HepG2 (cell line): ENCODE data around the gene CCL4L2. TPM values are rescaled to one million over a fixed set of nuclear protein-coding genes. Genes with fewer than 3 reads are reported as not detected.

Experiments used
- CBFB ChIP-seq: sonication (generic); formaldehyde crosslinking; IDR thresholded peaks from 2 replicates; pipeline ENCODE4 v1.4.0; 2020; ENCODE audit warnings: missing genetic modification reagents
- CBX1 ChIP-seq: IDR thresholded peaks from one replicate; pipeline ENCODE4 v1.6.1; 2016; ENCODE audit warnings: antibody characterized with exemption, low read depth
- DNMT3B ChIP-seq: conservative IDR thresholded peaks from 2 replicates; pipeline ENCODE4 v1.6.1; 2016; ENCODE audit warnings: missing biosample characterization, control low read depth
- EZH2 ChIP-seq: conservative IDR thresholded peaks from 2 replicates; pipeline ENCODE4 v1.6.1; 2012; ENCODE audit warnings: mild to moderate bottlenecking, low read depth, low read length, moderate library complexity
- HINFP ChIP-seq: sonication (generic); formaldehyde crosslinking; IDR thresholded peaks from 2 replicates; pipeline ENCODE4 v1.4.0; 2020; ENCODE audit warnings: low read depth, mild to moderate bottlenecking, missing genetic modification reagents
- HNRNPL ChIP-seq: fragments of 200-400 bp; formaldehyde crosslinking; IDR thresholded peaks from 2 replicates; pipeline ENCODE4 v1.6.1; 2017; ENCODE audit warnings: mild to moderate bottlenecking, low read depth, low read length
- MLX ChIP-seq: IDR thresholded peaks from 2 replicates; pipeline ENCODE4 v1.6.1; 2016
- MYNN ChIP-seq: sonication (generic); formaldehyde crosslinking; IDR thresholded peaks from 2 replicates; pipeline ENCODE4 v1.4.0; 2020; ENCODE audit warnings: mild to moderate bottlenecking, low read depth, missing genetic modification reagents
- MZF1 ChIP-seq: sonication (generic); formaldehyde crosslinking; IDR thresholded peaks from 2 replicates; pipeline ENCODE4 v1.8.1; 2023; ENCODE audit warnings: mild to moderate bottlenecking, missing genetic modification reagents, borderline replicate concordance
- NR2F2 ChIP-seq: IDR thresholded peaks from 2 replicates; pipeline ENCODE4 v1.6.1; 2012; ENCODE audit warnings: low read depth, inconsistent platforms, borderline replicate concordance
- STAT5B ChIP-seq: sonication (generic); formaldehyde crosslinking; IDR thresholded peaks from 2 replicates; pipeline ENCODE4 v1.4.0; 2020; ENCODE audit warnings: missing genetic modification reagents
- TAF1 ChIP-seq: sonication (generic); formaldehyde crosslinking; IDR thresholded peaks from 2 replicates; pipeline ENCODE4 v1.4.0; 2020; ENCODE audit warnings: missing genetic modification reagents
- TFDP1 ChIP-seq: IDR thresholded peaks from 2 replicates; pipeline ENCODE4 v1.6.1; 2016; ENCODE audit warnings: missing compliant biosample characterization, missing genetic modification reagents, borderline replicate concordance
- ZNF275 ChIP-seq: sonication (generic); formaldehyde crosslinking; IDR thresholded peaks from 2 replicates; pipeline ENCODE4 v1.8.0; 2022; ENCODE audit warnings: missing genetic modification reagents, mild to moderate bottlenecking, inconsistent platforms, borderline replicate concordance
- ZNF354B ChIP-seq: sonication (generic); formaldehyde crosslinking; IDR thresholded peaks from 2 replicates; pipeline ENCODE4 v1.8.0; 2022; ENCODE audit warnings: mild to moderate bottlenecking, missing genetic modification reagents
- ZZZ3 ChIP-seq: sonication (generic); formaldehyde crosslinking; IDR thresholded peaks from 2 replicates; pipeline ENCODE4 v1.4.0; 2020; ENCODE audit warnings: missing genetic modification reagents, mild to moderate bottlenecking, borderline replicate concordance
- polyA plus RNA-seq, 8 experiments: library from polyadenylated mRNA; depleted of rRNA in 3 of 8; stranded (reverse) in 7 of 8; unstranded in 1 of 8; fragments of >200 nt; fragmentation: Illumina TruSeq in 4 of 8; extraction: Trizol in 4 of 8; gene quantifications; 2 replicates each; pipeline versions ENCODE4 v1.2.1 to v1.2.3, GENCODE V29; 2011 to 2016; ENCODE audit warnings: low read depth in 4 of 8, missing spikeins in 1 of 8, mixed read lengths in 1 of 8; ENCODE audit not compliant: insufficient read depth in 1 of 8
- total RNA-seq, 5 experiments: library from RNA; depleted of rRNA; stranded (reverse); fragments of >200 nt; fragmentation: Illumina TruSeq; extraction: Trizol; gene quantifications; 2 replicates each; pipeline ENCODE4 v1.2.3, GENCODE V29; 2016; ENCODE audit warnings: low read depth in 1 of 5
- TF ChIP-seq, protein P1 (sequence below): conservative IDR thresholded peaks from 2 replicates; pipeline ENCODE4 v1.6.1; 2018; ENCODE audit warnings: missing genetic modification reagents
- TF ChIP-seq, protein P2 (sequence below): sonication (generic); formaldehyde crosslinking; IDR thresholded peaks from 2 replicates; pipeline ENCODE4 v1.8.0; 2022; ENCODE audit warnings: missing genetic modification reagents, mild to moderate bottlenecking, moderate library complexity, borderline replicate concordance
- TF ChIP-seq, protein P3 (sequence below): sonication (generic); formaldehyde crosslinking; IDR thresholded peaks from 2 replicates; pipeline ENCODE4 v1.5.1; 2020; ENCODE audit warnings: mild to moderate bottlenecking, moderate library complexity, missing genetic modification reagents

The CCL4L2 gene
- total and polyA plus RNA-seq, 2 of the 13 experiments (the other 11 are each of a cell fraction or from before 2014, with no cell fraction given), result not detected

GRCh38 chr17:36183001-36183971 lies 27.6 kb upstream of the CCL4L2 start (continued):
- no peak for TF ChIP-seq HINFP (CRISPR knock-in tag)
- TF ChIP-seq DNMT3B (CRISPR knock-in tag), result no peak
- TF ChIP-seq TAF1 (CRISPR knock-in tag), result no peak
- no peak for TF ChIP-seq HNRNPL
- no peak for TF ChIP-seq NR2F2
- no peak for TF ChIP-seq CBFB
- TF ChIP-seq, protein P1, sequence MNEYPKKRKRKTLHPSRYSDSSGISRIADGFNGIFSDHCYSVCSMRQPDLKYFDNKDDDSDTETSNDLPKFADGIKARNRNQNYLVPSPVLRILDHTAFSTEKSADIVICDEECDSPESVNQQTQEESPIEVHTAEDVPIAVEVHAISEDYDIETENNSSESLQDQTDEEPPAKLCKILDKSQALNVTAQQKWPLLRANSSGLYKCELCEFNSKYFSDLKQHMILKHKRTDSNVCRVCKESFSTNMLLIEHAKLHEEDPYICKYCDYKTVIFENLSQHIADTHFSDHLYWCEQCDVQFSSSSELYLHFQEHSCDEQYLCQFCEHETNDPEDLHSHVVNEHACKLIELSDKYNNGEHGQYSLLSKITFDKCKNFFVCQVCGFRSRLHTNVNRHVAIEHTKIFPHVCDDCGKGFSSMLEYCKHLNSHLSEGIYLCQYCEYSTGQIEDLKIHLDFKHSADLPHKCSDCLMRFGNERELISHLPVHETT (CRISPR knock-in tag), result no peak
- TF ChIP-seq ZZZ3, result no peak
- TF ChIP-seq, protein P2, sequence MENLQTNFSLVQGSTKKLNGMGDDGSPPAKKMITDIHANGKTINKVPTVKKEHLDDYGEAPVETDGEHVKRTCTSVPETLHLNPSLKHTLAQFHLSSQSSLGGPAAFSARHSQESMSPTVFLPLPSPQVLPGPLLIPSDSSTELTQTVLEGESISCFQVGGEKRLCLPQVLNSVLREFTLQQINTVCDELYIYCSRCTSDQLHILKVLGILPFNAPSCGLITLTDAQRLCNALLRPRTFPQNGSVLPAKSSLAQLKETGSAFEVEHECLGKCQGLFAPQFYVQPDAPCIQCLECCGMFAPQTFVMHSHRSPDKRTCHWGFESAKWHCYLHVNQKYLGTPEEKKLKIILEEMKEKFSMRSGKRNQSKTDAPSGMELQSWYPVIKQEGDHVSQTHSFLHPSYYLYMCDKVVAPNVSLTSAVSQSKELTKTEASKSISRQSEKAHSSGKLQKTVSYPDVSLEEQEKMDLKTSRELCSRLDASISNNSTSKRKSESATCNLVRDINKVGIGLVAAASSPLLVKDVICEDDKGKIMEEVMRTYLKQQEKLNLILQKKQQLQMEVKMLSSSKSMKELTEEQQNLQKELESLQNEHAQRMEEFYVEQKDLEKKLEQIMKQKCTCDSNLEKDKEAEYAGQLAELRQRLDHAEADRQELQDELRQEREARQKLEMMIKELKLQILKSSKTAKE (CRISPR knock-in tag), result no peak
- peak; percentile 69; the same call in 1 of the 2 replicates for TF ChIP-seq EZH2
- TF ChIP-seq ZNF275, result no peak
- no peak for TF ChIP-seq MYNN (CRISPR knock-in tag)
- TF ChIP-seq CBX1, result peak; percentile 32
- TF ChIP-seq TFDP1 (CRISPR knock-in tag), result no peak
- TF ChIP-seq ZNF354B (CRISPR knock-in tag), result no peak
- no peak for TF ChIP-seq MZF1
- TF ChIP-seq MLX (CRISPR knock-in tag), result no peak
- no peak for TF ChIP-seq STAT5B
- TF ChIP-seq, protein P3, sequence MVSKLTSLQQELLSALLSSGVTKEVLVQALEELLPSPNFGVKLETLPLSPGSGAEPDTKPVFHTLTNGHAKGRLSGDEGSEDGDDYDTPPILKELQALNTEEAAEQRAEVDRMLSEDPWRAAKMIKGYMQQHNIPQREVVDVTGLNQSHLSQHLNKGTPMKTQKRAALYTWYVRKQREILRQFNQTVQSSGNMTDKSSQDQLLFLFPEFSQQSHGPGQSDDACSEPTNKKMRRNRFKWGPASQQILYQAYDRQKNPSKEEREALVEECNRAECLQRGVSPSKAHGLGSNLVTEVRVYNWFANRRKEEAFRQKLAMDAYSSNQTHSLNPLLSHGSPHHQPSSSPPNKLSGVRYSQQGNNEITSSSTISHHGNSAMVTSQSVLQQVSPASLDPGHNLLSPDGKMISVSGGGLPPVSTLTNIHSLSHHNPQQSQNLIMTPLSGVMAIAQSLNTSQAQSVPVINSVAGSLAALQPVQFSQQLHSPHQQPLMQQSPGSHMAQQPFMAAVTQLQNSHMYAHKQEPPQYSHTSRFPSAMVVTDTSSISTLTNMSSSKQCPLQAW (CRISPR knock-in tag), result no peak
